Measurements from ENCODE around the gene ZNF212. TPM values are rescaled to one million over a fixed set of nuclear protein-coding genes. Genes with fewer than 3 reads are reported as not detected.
A peak's percentile ranks its signal among the peaks of the same experiment; 100 is the strongest.

ZNF212 gene
- total RNA-seq, 4 donors from 2014 or later = 6.7 to 12.5 (median 9.7) TPM

GRCh38 chr7:149196151-149196704, 43.2 kb upstream of the ZNF212 start:
- H3K4me1 ChIP-seq = peaks cover 17 to 19% of the 10 kb centered on the region in 2 donors
- peaks cover 20 to 27% of the 10 kb centered on the region in 2 donors for H3K36me3 ChIP-seq
- H3K27me3 ChIP-seq = no peaks in the 10 kb centered on the region
- peak overlapping the region; percentile 14 to 54 (median 52) for H3K4me3 ChIP-seq (replicated peaks in 1 of 3)
- peak; percentile 8 to 12 for DNase-seq
- no peaks in the 10 kb centered on the region for H3K9me3 ChIP-seq
- TF ChIP-seq POLR2A (IDR thresholded peaks at IDR 0.05) (no peak), CTCF (IDR thresholded peaks at IDR 0.05) (no peak)
- intact Hi-C loops (cut with DNase I) = no loop called here
- WGBS, 2 donors = 3 to 4% methylated on average over 14 to 17 of the region's 17 CpGs
- peak overlapping the region; percentile 31 to 70 (median 60) for H3K27ac ChIP-seq

- H3K4me1 ChIP-seq = peaks cover 17 to 19% of the 10 kb centered on the region in 2 donors
- no peaks in the 10 kb centered on the region for H3K9me3 ChIP-seq
- H3K36me3 ChIP-seq = peaks cover 20 to 32% of the 10 kb centered on the region in 2 donors
- intact Hi-C loops (cut with DNase I) = no loop called here
- peak overlapping the region in 2 of 3 donors; percentile 60 to 70 for H3K27ac ChIP-seq
- TF ChIP-seq CTCF (IDR thresholded peaks at IDR 0.05) (no peak), POLR2A (IDR thresholded peaks at IDR 0.05) (no peak)
- peak overlapping the region; percentile 14 to 54 (median 52) for H3K4me3 ChIP-seq (replicated peaks in 1 of 3)
- peak; percentile 9 to 19 for DNase-seq
- WGBS, 2 donors = 16 to 33% methylated on average over 4 to 5 of the region's 7 CpGs
- H3K27me3 ChIP-seq = no peaks in the 10 kb centered on the region
These were observed 42.7 kb upstream of the ZNF212 start for GRCh38 chr7:149196705-149197171.

GRCh38 chr7:149197675-149198074, 41.8 kb upstream of the ZNF212 start:
- intact Hi-C loops (cut with DNase I) = no loop called here
- TF ChIP-seq CTCF (IDR thresholded peaks at IDR 0.05) (no peak), POLR2A (IDR thresholded peaks at IDR 0.05) (no peak)
- Histone ChIP-seq H3K9me3 (no peaks in the 10 kb centered on the region), H3K36me3 (peaks cover 20 to 38% of the 10 kb centered on the region in 2 donors), H3K4me3 (replicated peaks in 1 of 3) (no peak overlapping the region), H3K27ac (no peak overlapping the region), H3K4me1 (peaks cover 17 to 24% of the 10 kb centered on the region in 2 donors), H3K27me3 (no peaks in the 10 kb centered on the region)
- DNase-seq = no peak
- WGBS, 2 donors = 67 to 81% methylated on average over 4 of the region's 4 CpGs

- TF ChIP-seq POLR2A (IDR thresholded peaks at IDR 0.05) (no peak), CTCF (IDR thresholded peaks at IDR 0.05) (no peak)
- no peak for DNase-seq
- WGBS, 2 donors = 90 to 94% methylated on average over 21 to 22 of the region's 22 CpGs
- H3K4me3 ChIP-seq (replicated peaks in 1 of 3) = no peak overlapping the region
- H3K9me3 ChIP-seq = no peaks in the 10 kb centered on the region
- no peak overlapping the region for H3K27ac ChIP-seq
- H3K36me3 ChIP-seq = peaks cover 21 to 41% of the 10 kb centered on the region in 2 donors
- H3K27me3 ChIP-seq = no peaks in the 10 kb centered on the region
- peaks cover 21 to 28% of the 10 kb centered on the region in 2 donors for H3K4me1 ChIP-seq
- intact Hi-C loops (cut with DNase I) = no loop called here
These were observed 41.2 kb upstream of the ZNF212 start for GRCh38 chr7:149198161-149198816.
